Erythroblast (primary cell): ENCODE measurements around the gene CANX.
"Not testable (repeated sequence)": the region's sequence is repeated elsewhere in the genome, so short reads cannot be mapped to it uniquely, and the experiment has no call there.

ENCODE experiments used
- GATA1 ChIP-seq: IDR thresholded peaks from 2 replicates; pipeline ENCODE4 v1.6.1; 2011; ENCODE audit warnings: low read depth, mild to moderate bottlenecking, control low read depth, low read length, moderate library complexity
- POLR2A ChIP-seq: IDR thresholded peaks from 2 replicates; pipeline ENCODE4 v1.6.1; 2011; ENCODE audit warnings: mild to moderate bottlenecking, low read length

DNA sequence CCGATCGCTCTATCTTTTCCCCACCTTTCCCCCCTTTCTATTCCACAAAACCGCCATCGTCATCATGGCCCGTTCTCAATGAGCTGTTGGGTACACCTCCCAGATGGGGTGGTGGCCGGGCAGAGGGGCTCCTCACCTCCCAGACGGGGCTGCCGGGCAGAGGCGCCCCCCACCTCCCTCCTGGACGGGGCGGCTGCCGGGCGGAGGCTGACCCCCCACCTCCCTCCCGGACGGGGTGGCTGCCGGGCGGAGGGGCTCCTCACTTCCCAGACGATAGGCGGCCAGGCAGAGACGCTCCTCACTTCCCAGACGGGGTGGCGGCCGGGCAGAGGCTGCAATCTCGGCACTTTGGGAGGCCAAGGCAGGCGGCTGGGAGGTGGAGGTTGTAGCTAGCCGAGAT lies 48.5 kb upstream of the CANX start:
- not testable (repeated sequence) for TF ChIP-seq POLR2A, GATA1
